GM18519 (cell line): ENCODE measurements around the gene EXOC8.

Experiments
- ATAC-seq: cut with Tn5 transposase; IDR thresholded peaks from one replicate; pipeline ENCODE4 v1.9.1; 2021; ENCODE audit warnings: mild to moderate bottlenecking, moderate library complexity; ENCODE audit not compliant: unreplicated experiment, low FRiP score

The EXOC8 gene

DNA sequence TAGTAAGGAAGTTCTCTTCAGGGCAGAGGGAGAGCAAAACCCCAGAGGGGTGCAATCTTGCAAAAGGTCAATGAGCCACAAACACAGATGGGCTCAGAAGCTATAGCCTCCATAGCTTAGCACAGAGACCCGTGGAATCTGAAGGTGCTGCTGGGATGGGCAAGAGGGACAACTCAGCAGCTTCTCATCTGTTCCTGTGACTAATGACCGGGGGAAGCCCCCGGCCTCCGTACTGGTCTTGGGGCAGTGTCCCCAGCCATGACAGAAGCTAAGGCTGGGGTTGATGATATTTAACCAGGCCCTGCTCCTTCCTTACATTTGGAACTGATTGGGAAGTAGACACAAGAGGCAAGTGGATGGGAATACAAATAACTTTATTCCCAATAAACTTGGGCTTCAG, 19.1 kb downstream of the EXOC8 start:
- no peak for ATAC-seq

DNA sequence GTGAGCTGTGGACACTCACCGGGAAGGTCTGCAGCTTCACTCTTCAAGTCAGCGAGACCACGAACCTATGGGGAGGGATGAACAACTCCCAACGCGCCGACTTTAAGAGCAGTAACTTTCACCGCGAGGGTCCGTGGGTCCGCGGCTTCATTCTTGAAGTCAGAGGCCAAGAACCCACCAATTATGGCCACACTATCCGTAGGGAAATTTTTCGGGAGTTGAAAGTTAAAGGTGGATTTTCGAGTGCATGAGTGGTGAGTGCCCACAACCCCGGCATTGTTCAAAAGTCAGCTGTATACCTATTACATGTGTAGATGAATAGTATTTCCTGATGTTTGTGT, 19.7 kb downstream of the EXOC8 start:
- ATAC-seq, result no peak

GRCh38 chr1:231317306-231318014, 20.2 kb downstream of the EXOC8 start:
- ATAC-seq, result no peak

DNA sequence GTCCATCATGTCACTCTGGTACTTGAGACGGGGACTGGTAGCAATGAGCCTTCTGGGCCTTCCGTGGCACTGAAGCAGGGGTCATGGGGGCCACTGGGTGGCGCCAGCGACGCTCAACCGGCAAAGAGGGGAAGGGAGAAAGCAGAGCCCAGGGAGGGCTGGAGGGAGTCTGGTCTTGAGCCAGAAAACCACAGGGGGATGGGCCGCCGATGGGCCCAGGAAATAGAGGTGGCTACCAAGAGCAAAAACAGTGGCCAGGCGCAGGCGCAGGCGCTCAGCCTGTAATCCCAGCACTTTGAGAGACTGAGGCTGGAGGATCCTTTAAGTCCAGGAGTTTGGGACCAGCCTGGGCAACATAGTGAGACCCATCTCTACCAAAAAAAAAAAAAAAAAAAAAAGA, 21.8 kb downstream of the EXOC8 start:
- ATAC-seq, result no peak

GRCh38 chr1:231313661-231314060, 24.0 kb downstream of the EXOC8 start:
- no peak for ATAC-seq

- ATAC-seq, result no peak
Measured at GRCh38 chr1:231312432-231312788, 25.2 kb downstream of the EXOC8 start.

DNA sequence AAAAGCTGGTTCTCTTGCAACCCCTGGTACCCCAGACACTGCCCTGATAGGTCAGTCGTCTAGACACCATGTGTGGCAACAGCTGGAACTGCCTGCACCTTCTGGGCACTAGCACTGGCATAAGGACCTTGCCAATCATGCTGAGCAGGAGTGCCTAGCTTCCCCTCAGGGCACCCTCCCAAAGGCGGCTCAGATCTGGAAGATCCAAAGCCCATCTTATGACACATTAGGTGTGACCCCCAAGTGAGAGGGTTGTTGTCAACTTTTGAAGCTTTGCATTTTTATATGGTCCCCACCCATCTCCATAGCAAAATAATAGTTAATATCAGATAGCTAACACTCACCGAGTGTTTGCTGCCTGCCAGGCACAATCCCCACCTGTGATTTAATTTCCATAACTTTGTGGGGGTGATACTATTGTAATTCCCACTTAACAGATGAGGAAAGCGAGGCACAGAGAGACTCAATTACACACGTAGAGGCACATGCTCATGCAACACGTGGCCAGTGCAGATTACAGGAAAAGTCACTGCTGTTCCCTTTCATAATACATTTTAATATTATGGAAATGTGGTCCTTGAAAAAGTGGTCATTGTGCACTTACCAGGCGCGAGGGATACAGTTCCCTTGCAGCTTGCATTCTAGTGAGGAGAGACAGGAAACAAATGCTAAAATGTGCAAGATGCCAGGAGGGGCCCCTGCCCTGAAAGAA, 25.8 kb downstream of the EXOC8 start:
- ATAC-seq, result no peak

- no peak for ATAC-seq
Measured at GRCh38 chr1:231310391-231310934, 27.2 kb downstream of the EXOC8 start.

DNA sequence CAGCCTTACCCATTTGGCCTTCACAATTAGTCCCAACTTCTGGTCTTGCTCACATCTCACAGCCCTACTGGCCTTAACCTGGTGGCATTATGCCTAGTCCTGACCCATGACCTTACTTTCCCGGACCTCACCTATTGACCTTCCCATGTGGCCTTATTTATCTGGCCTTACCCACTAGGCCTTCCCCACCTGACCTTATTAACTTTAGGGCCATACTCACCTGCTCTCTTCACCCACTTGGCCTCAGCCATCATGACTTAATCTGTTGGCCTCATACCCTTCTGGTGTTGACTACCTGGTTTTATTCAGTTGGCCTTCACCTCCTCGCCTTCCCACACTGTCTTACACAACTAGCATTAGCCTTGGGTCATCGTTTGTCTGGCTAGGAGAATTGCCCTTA, 35.7 kb downstream of the EXOC8 start:
- no peak for ATAC-seq

- no peak for ATAC-seq
Measured at GRCh38 chr1:231295938-231296337, 41.7 kb downstream of the EXOC8 start.

DNA sequence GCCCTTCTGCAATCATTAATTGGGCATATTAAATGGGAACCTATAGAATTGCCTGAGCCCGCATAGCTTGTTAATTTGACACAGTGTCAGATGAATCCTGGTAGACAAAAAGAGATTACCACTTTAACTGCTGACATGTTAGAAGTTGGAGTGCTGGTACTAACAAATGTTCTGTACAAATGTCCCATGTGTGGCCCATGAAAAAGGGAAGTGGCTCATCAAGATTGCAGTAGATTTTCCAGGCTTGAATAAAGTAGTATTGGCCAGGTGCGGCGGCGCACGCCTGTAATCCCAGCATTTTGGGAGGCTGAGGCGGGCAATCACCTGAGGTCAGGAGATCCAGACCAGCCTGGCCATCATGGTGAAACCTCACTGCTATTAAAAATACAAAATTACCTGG, 51.0 kb downstream of the EXOC8 start:
- no peak for ATAC-seq

DNA sequence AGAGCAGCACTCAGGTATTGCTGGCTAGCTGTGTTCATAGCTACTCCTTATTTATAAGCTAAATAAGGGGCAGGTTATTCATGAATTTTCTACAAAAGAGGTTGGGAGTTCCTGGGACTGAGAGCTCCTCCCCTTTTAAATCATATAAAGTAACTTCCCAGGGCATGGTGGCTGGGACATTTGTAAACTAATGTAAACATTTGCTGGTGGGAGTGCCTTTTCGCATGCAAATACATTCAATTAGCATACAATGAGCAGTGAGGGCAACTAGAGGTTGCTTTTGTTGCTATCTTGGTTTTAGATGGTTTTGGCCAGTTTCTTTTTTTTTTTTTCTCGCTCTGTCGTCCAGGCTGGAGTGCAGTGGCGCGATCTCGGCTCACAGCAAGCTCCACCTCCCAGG, 53.2 kb downstream of the EXOC8 start:
- no peak for ATAC-seq
